Ishikawa (cell line): ENCODE results near the gene ZFAND3.

ENCODE experiments used
- CEBPB ChIP-seq: IDR thresholded peaks from 2 replicates; pipeline ENCODE4 v1.6.1; 2012
- EP300 ChIP-seq: IDR thresholded peaks from 2 replicates; pipeline ENCODE4 v1.6.1; 2012; ENCODE audit warnings: borderline replicate concordance
- RAD21 ChIP-seq: IDR thresholded peaks from 2 replicates; pipeline ENCODE4 v1.6.1; 2012; ENCODE audit warnings: low read depth
- REST ChIP-seq: IDR thresholded peaks from 2 replicates; pipeline ENCODE4 v1.6.1; 2012; ENCODE audit warnings: low read depth, mild to moderate bottlenecking
- TAF1 ChIP-seq: IDR thresholded peaks from 2 replicates; pipeline ENCODE4 v1.6.1; 2012; ENCODE audit warnings: low read depth, mild to moderate bottlenecking
- TCF12 ChIP-seq: IDR thresholded peaks from 2 replicates; pipeline ENCODE4 v1.6.1; 2012; ENCODE audit warnings: low read depth
- YY1 ChIP-seq: IDR thresholded peaks from 2 replicates; pipeline ENCODE4 v1.6.1; 2012; ENCODE audit warnings: low read depth
- ZBTB7A ChIP-seq: IDR thresholded peaks from 2 replicates; pipeline ENCODE4 v1.6.1; 2012; ENCODE audit warnings: low read depth
- TF ChIP-seq, protein P1 (sequence below): IDR thresholded peaks from 2 replicates; pipeline ENCODE4 v1.6.1; 2012
- TF ChIP-seq, protein P2 (sequence below): IDR thresholded peaks from 2 replicates; pipeline ENCODE4 v1.6.1; 2012

- TF ChIP-seq EP300, result no peak
- TF ChIP-seq RAD21, result no peak
- TF ChIP-seq CEBPB, result no peak
- no peak for TF ChIP-seq ZBTB7A
- no peak for TF ChIP-seq TAF1
- TF ChIP-seq REST, result no peak
- TF ChIP-seq YY1, result no peak
- TF ChIP-seq, protein P1, sequence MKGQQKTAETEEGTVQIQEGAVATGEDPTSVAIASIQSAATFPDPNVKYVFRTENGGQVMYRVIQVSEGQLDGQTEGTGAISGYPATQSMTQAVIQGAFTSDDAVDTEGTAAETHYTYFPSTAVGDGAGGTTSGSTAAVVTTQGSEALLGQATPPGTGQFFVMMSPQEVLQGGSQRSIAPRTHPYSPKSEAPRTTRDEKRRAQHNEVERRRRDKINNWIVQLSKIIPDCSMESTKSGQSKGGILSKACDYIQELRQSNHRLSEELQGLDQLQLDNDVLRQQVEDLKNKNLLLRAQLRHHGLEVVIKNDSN, result no peak
- TF ChIP-seq, protein P2, sequence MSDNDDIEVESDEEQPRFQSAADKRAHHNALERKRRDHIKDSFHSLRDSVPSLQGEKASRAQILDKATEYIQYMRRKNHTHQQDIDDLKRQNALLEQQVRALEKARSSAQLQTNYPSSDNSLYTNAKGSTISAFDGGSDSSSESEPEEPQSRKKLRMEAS, result no peak
- TF ChIP-seq TCF12, result no peak
Observed at GRCh38 chr6:37977715-37978114, 158.2 kb downstream of the ZFAND3 start.
